Tongue (tissue), 1 donor: Measurements from ENCODE around the gene LASP1NB.
A peak's percentile ranks its signal among the peaks of the same experiment; 100 is the strongest.
"Not testable (repeated sequence)": the region's sequence is repeated elsewhere in the genome, so short reads cannot be mapped to it uniquely, and the experiment has no call there.

Experiments used
- DNase-seq: peaks from one replicate; pipeline ENCODE4 v3.0.0-alpha.2; 2015

The LASP1NB gene

DNA sequence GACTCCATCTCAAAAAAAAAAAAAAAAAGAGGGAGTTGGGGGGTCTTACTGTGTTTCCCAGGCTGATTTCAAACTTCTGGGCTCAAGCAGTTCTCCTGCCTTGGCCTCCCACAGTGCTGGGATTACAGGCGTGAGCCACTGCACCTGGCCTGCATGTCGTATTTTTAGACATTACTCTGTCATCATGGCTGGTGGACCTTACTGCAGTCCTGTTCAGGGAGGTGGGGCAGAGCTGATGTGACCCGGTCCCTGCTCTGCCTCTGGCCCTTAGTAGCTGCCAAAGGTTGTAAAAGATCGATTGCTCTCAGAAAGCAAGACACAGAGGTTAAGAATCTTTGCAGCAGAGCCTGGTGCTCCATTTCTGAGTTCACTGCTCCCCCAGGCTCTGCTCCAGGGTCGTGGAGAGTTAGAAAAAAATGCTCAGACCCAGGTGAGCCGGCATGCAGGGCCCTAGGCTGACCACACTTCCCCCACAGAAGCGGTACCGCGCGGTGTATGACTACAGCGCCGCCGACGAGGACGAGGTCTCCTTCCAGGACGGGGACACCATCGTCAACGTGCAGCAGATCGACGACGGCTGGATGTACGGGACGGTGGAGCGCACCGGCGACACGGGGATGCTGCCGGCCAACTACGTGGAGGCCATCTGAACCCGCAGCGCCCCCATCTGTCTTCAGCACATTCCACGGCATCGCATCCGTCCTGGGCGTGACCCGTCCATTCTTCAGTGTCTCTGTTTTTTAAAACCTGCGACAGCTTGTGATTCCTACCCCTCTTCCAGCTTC is 7.1 kb upstream of the LASP1NB start:
- DNase-seq, result no peak

- no peak for DNase-seq
Measured at GRCh38 chr17:38918916-38919315, 6.5 kb upstream of the LASP1NB start.

DNA sequence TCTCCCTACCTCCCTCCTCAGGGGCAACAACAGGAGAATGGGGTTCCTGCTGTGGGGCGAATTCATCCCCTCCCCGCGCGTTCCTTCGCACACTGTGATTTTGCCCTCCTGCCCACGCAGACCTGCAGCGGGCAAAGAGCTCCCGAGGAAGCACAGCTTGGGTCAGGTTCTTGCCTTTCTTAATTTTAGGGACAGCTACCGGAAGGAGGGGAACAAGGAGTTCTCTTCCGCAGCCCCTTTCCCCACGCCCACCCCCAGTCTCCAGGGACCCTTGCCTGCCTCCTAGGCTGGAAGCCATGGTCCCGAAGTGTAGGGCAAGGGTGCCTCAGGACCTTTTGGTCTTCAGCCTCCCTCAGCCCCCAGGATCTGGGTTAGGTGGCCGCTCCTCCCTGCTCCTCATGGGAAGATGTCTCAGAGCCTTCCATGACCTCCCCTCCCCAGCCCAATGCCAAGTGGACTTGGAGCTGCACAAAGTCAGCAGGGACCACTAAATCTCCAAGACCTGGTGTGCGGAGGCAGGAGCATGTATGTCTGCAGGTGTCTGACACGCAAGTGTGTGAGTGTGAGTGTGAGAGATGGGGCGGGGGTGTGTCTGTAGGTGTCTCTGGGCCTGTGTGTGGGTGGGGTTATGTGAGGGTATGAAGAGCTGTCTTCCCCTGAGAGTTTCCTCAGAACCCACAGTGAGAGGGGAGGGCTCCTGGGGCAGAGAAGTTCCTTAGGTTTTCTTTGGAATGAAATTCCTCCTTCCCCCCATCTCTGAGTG is 5.9 kb upstream of the LASP1NB start:
- no peak for DNase-seq

DNA sequence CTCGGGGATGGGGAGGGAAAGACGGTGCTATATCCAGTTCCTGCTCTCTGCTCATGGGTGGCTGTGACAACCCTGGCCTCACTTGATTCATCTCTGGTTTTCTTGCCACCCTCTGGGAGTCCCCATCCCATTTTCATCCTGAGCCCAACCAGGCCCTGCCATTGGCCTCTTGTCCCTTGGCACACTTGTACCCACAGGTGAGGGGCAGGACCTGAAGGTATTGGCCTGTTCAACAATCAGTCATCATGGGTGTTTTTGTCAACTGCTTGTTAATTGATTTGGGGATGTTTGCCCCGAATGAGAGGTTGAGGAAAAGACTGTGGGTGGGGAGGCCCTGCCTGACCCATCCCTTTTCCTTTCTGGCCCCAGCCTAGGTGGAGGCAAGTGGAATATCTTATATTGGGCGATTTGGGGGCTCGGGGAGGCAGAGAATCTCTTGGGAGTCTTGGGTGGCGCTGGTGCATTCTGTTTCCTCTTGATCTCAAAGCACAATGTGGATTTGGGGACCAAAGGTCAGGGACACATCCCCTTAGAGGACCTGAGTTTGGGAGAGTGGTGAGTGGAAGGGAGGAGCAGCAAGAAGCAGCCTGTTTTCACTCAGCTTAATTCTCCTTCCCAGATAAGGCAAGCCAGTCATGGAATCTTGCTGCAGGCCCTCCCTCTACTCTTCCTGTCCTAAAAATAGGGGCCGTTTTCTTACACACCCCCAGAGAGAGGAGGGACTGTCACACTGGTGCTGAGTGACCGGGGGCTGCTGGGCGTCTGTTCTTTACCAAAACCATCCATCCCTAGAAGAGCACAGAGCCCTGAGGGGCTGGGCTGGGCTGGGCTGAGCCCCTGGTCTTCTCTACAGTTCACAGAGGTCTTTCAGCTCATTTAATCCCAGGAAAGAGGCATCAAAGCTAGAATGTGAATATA is 4.8 kb upstream of the LASP1NB start:
- DNase-seq, result no peak

DNA sequence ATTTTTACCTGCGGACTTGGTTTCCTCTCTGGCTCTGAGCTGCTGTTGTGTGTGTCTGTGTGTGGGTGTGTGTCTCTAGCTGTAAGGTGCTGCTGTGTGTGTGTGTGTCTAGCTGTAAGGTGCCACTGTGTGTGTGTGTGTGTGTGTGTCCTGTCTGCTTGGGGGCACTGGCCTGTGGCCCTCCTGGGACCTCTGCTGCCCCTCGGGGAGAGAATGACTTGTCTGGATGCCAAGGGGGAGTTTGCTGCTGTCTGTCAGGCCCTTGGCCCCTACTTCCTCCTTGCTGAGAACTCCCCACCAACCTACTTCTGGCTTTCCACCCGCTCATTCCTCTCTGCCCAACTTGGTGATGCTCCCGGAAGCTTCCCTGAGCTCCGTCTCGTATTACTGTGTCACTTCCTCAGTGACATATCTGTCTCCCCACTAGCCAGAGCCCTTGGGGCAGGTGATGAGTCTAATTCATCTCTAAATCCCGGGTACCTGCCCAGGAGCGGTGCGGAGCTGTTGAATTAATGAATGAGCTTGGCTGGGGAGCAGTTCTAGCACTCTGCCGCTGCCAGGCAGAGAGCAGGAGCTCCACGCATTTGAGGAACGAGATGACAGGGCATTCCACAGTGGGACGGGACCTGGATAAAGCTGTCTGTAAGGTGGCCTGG is 3.5 kb upstream of the LASP1NB start:
- no peak for DNase-seq

DNA sequence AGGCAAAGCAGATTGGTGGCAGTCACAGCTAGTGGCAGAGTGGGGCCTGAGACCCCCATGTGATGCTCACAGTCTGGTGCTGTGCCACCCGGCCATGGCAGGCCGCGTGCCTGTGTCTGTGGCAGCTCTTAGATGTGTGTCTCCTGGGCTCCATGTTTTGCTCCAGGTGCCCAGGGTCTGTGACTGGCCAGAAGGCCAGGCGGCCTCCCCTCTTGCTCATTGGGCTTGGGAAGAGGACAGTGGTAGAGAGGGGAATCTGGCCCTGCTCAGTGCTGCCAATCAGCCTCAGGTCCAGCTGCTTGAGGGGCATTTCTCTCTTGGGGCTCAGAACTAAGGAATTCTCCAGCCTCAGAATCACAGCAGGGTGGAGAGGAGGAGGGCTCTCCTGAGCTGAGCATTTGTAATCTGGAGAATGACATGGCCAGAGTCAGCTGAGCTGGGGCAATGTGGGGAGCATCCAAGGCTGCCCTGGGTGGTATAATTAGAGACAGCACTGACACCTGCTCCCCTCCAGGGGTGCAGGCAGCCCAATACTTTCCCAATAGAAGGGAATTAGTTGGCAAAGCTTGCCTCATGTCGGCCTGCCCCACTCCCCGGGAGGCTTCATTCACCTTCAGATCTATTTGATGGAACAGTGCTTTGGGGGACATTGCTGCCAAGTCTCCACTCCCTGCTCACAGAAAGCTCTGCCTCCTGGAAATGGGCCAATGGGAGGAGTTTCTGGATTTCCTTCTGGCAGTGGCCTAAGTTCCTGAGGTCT is 2.7 kb upstream of the LASP1NB start:
- peak; percentile 90 for DNase-seq

- no peak for DNase-seq
Measured at GRCh38 chr17:38926293-38927070, 1.1 kb downstream of the LASP1NB start.

DNA sequence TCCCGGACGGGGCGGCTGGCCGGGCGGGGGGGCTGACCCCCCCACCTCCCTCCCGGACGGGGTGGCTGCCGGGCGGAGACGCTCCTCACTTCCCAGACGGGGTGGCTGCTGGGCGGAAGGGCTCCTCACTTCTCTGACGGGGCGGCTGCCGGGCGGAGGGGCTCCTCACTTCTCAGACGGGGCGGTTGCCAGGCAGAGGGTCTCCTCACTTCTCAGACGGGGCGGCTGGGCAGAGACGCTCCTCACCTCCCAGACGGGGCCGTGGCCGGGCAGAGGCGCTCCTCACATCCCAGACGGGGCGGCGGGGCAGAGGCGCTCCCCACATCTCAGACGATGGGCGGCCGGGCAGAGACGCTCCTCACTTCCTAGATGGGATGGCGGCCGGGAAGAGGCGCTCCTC is 5.4 kb downstream of the LASP1NB start:
- DNase-seq, result not testable (repeated sequence)

GRCh38 chr17:38933962-38934361 is 8.5 kb downstream of the LASP1NB start:
- not testable (repeated sequence) for DNase-seq

GRCh38 chr17:38939987-38940386 is 14.6 kb downstream of the LASP1NB start:
- DNase-seq, result no peak

GRCh38 chr17:38940404-38940803 is 15.0 kb downstream of the LASP1NB start:
- DNase-seq, result no peak

DNA sequence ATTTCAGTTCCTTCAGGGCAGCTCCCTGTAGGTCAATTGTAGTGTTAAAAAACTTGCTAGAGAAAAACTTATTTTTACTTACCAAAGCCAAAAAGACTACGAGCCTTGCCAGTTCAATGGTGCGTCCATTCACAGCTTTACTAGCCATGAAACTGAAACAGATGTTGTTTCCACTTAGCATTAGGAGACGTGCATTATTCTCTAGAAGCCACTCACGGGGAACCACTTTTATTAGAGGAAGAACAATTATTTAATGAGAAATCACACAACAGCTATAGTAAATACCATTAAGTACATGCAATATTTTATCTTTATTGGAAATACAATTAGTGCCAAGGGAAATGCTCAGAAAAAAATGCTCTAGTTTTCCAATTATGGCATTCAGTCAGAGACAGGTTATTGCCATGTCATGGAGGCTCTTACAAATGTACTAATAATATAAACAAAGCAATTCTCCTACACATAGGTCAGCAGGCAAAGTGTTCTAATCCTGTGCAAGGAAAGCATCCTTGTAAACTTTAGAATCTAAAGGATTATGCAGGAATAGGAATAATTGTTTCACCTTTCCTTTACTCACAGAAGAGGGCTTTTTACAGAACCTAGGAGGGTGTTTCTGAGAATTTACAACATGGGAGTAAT is 17.4 kb downstream of the LASP1NB start:
- no peak for DNase-seq

- no peak for DNase-seq
Measured at GRCh38 chr17:38943607-38944006, 18.2 kb downstream of the LASP1NB start.

DNA sequence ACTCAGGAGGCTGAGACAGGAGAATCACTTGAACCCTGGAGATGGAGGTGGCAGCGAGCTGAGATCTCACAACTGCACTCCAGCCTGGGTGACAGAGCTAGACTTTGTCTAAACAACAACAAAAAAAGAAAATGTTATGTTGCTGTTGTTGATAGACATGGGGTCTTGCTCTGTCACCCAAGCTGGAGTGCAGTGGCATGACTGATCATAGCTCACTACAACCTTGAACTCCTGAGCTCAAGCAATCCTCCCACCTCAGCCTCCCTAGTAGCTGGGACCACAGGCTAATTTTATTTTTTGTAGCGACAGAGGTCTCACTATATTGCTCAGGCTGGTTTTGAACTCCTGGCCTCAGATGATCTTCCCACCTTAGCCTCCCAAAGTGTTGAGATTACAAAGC is 21.8 kb downstream of the LASP1NB start:
- DNase-seq, result no peak

DNA sequence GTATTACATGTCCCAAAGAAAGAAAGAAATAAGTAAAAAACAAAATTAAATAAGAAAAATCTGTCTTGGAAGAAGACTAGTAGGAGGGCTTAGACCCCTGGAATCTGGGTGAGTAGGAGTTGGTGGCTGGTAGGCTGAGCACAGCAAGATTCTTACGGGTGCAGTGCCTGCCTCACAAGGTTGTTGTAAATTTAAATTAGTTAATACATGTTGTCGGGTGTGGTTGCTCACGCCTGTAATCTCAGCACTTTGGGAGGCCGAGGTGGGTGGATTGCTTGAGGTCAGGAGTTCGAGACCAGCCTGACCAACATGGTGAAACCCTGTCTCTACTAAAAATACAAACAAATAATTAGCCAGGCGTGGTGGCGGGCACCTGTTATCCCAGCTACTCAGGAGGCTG is 28.4 kb downstream of the LASP1NB start:
- not testable (repeated sequence) for DNase-seq

DNA sequence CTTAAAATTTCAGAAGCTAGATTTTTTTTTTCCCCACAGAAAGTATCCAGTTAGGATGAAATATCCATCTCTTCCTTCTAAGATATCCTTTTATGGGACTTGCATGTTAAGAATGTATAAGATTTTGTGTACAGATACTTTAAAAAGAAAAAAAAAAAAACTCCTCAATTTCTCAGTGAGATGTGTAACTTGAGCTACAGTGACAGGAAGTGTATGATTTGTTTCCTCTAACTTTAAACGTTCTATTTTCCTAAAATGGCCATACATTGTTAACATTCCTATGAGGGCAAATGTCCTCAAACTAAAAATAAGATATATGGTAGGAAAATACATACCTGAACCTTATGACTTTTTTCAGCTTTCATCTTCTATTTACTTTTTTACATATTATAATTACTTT is 32.9 kb downstream of the LASP1NB start:
- no peak for DNase-seq

- DNase-seq, result no peak
Measured at GRCh38 chr17:38958756-38959155, 33.3 kb downstream of the LASP1NB start.

DNA sequence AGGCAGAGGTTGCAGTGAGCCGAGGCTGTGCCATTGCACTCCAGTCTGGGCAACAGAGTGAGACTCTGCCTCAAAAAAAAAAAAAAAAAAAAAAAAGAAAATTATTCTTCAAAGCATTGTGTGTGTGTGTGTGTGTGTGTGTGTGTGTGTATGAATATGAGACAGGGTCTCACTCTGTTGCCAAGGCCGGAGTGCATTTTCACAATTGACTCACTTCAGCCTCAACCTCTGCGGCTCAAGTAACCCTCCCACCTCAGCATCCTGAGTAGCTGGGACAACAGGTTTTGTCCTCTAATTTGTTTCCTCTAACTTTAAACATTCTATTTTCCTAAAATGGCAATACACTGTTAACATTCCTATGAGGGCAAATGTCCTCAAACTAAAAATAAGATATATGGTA is 34.1 kb downstream of the LASP1NB start:
- DNase-seq, result no peak

GRCh38 chr17:38960402-38960801 is 35.0 kb downstream of the LASP1NB start:
- DNase-seq, result no peak

- no peak for DNase-seq
Measured at GRCh38 chr17:38961413-38961812, 36.0 kb downstream of the LASP1NB start.
